K562 (cell line): ENCODE measurements around the gene P2RY8. TPM values are rescaled to one million over a fixed set of nuclear protein-coding genes. Genes with fewer than 3 reads are reported as not detected.
A peak's percentile ranks its signal among the peaks of the same experiment; 100 is the strongest.

Source experiments
- ATF7 ChIP-seq: fragments of 450-650 bp; IDR thresholded peaks from 2 replicates; pipeline ENCODE4 v1.7.1; 2014; ENCODE audit warnings: mild to moderate bottlenecking, moderate library complexity
- CGGBP1 ChIP-seq: fragments of 250-450 bp; sonication (Bioruptor Pico); IDR thresholded peaks from 2 replicates; pipeline ENCODE4 v1.9.0; 2021; ENCODE audit warnings: mild to moderate bottlenecking
- E2F6 ChIP-seq, 2 experiments: IDR thresholded peaks; 2 replicates each; pipeline ENCODE4 v1.6.1; 2011; ENCODE audit warnings: borderline replicate concordance in 1 of 2, control low read depth in 1 of 2, low read depth in 1 of 2, low read length in 1 of 2, mild to moderate bottlenecking in 1 of 2, mixed read lengths in 1 of 2, moderate library complexity in 1 of 2; ENCODE audit not compliant: insufficient read depth in 1 of 2, insufficient read length in 1 of 2, poor library complexity in 1 of 2, severe bottlenecking in 1 of 2; ENCODE audit errors: extremely low read depth in 1 of 2
- GABPA ChIP-seq: fragments of 200-800 bp; sonication (Bioruptor generic); conservative IDR thresholded peaks from 2 replicates; pipeline ENCODE4 v1.6.1; 2016; ENCODE audit warnings: low read depth, missing genetic modification characterization, missing compliant biosample characterization
- GATAD2A ChIP-seq: fragments of 450-650 bp; IDR thresholded peaks from 2 replicates; pipeline ENCODE4 v1.6.1; 2017
- HDAC6 ChIP-seq: IDR thresholded peaks from 2 replicates; pipeline ENCODE4 v1.6.1; 2012; ENCODE audit warnings: low read depth, mild to moderate bottlenecking, control low read depth, inconsistent platforms, low read length, moderate library complexity
- KDM5B ChIP-seq: fragments of 200-600 bp; sonication (generic); IDR thresholded peaks from 2 replicates; pipeline ENCODE4 v1.6.1; 2012; ENCODE audit warnings: low read depth, mild to moderate bottlenecking, moderate library complexity, low read length, control low read depth, inconsistent platforms; ENCODE audit not compliant: insufficient replicate concordance
- MBD2 ChIP-seq: sonication (generic); IDR thresholded peaks from 2 replicates; pipeline ENCODE4 v1.6.1; 2016; ENCODE audit warnings: low read depth, borderline replicate concordance
- PKNOX1 ChIP-seq: fragments of 450-650 bp; IDR thresholded peaks from 2 replicates; pipeline ENCODE4 v1.6.1; 2016
- RFX7 ChIP-seq: fragments of 250-450 bp; sonication (Bioruptor Pico); IDR thresholded peaks from 2 replicates; pipeline ENCODE4 v1.5.1; 2021; ENCODE audit warnings: mild to moderate bottlenecking
- TRIM28 ChIP-seq: fragments of 450-650 bp; IDR thresholded peaks from 2 replicates; pipeline ENCODE4 v1.6.1; 2017
- ZNF384 ChIP-seq: IDR thresholded peaks from 2 replicates; pipeline ENCODE4 v1.6.1; 2012; ENCODE audit warnings: low read depth, low read length, improper control_type of control experiment
- polyA plus RNA-seq, 8 experiments: library from polyadenylated mRNA; depleted of rRNA in 4 of 8; stranded (reverse) in 5 of 8; unstranded in 3 of 8; fragments of >200 nt; fragmentation: Nextera tagmentation in 2 of 8; fragmentation: Illumina TruSeq in 1 of 8; extraction: Ambion mirVana in 2 of 8; extraction: Trizol in 1 of 8; gene quantifications; 2 replicates each; pipeline versions ENCODE4 v1.2.1 to v1.2.3, GENCODE V29; 2011 to 2014; ENCODE audit warnings: inconsistent platforms in 1 of 8, missing spikeins in 1 of 8
- total RNA-seq, 7 experiments: library from RNA; depleted of rRNA in 6 of 7; stranded (reverse); fragments of >200 nt in 6 of 7; fragmentation: Illumina TruSeq in 2 of 7; extraction: Trizol in 2 of 7; gene quantifications; 2 replicates each; pipeline versions ENCODE4 v1.2.1 to v1.2.3, GENCODE V29; 2011 to 2021; ENCODE audit warnings: low replicate concordance in 1 of 7
- TF ChIP-seq, protein P1 (sequence below): fragments of 250-450 bp; sonication (Bioruptor Pico); IDR thresholded peaks from 2 replicates; pipeline ENCODE4 v1.8.0; 2022; ENCODE audit warnings: inconsistent platforms
- TF ChIP-seq, protein P2 (sequence below): IDR thresholded peaks from 2 replicates; pipeline ENCODE4 v1.6.1; 2011; ENCODE audit warnings: borderline replicate concordance, low read depth, mild to moderate bottlenecking, moderate library complexity, low read length; ENCODE audit not compliant: insufficient read depth, poor library complexity, severe bottlenecking
- TF ChIP-seq, protein P3 (sequence below): fragments of 250-450 bp; sonication (Bioruptor Pico); IDR thresholded peaks from 2 replicates; pipeline ENCODE4 v1.5.0; 2021
- TF ChIP-seq, protein P4 (sequence below): fragments of 250-450 bp; sonication (Bioruptor Pico); IDR thresholded peaks from 2 replicates; pipeline ENCODE4 v1.5.0; 2022; ENCODE audit warnings: mild to moderate bottlenecking

Gene P2RY8
- total and polyA plus RNA-seq, 9 of the 15 experiments (the other 6 are each of a cell fraction or from before 2014, with no cell fraction given): 0.04 to 0.69 (median 0.08) TPM; not detected in 3

GRCh38 chrX:1452516-1453394 is 84.2 kb downstream of the P2RY8 start, which contains the start of gene ASMTL (continued):
- TF ChIP-seq, protein P1, sequence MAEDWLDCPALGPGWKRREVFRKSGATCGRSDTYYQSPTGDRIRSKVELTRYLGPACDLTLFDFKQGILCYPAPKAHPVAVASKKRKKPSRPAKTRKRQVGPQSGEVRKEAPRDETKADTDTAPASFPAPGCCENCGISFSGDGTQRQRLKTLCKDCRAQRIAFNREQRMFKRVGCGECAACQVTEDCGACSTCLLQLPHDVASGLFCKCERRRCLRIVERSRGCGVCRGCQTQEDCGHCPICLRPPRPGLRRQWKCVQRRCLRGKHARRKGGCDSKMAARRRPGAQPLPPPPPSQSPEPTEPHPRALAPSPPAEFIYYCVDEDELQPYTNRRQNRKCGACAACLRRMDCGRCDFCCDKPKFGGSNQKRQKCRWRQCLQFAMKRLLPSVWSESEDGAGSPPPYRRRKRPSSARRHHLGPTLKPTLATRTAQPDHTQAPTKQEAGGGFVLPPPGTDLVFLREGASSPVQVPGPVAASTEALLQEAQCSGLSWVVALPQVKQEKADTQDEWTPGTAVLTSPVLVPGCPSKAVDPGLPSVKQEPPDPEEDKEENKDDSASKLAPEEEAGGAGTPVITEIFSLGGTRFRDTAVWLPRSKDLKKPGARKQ: no peak
- TF ChIP-seq HDAC6 (no peak), TRIM28 (no peak), ATF7 (0 out of 2 replicates have a peak, but pooled peaks have one; percentile 47), MBD2 (peak; percentile 61), GATAD2A (no peak), ZNF384 (peak; percentile 91), E2F6 (IDR thresholded peaks at IDR 0.05; ENCODE audit: borderline replicate concordance in 1 of 2, extremely low read depth in 1 of 2, insufficient read depth in 1 of 2, insufficient read length in 1 of 2, low read depth in 1 of 2, low read length in 1 of 2, poor library complexity in 1 of 2, severe bottlenecking in 1 of 2) (peak in 1 of 2 experiments; percentile 27), KDM5B (peak; percentile 84), RFX7 (no peak), PKNOX1 (peak; percentile 77), CGGBP1 (CRISPR knock-in tag) (no peak), GABPA (peak; percentile 77)
- TF ChIP-seq, protein P2, sequence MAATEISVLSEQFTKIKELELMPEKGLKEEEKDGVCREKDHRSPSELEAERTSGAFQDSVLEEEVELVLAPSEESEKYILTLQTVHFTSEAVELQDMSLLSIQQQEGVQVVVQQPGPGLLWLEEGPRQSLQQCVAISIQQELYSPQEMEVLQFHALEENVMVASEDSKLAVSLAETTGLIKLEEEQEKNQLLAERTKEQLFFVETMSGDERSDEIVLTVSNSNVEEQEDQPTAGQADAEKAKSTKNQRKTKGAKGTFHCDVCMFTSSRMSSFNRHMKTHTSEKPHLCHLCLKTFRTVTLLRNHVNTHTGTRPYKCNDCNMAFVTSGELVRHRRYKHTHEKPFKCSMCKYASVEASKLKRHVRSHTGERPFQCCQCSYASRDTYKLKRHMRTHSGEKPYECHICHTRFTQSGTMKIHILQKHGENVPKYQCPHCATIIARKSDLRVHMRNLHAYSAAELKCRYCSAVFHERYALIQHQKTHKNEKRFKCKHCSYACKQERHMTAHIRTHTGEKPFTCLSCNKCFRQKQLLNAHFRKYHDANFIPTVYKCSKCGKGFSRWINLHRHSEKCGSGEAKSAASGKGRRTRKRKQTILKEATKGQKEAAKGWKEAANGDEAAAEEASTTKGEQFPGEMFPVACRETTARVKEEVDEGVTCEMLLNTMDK: no peak
- TF ChIP-seq, protein P3, sequence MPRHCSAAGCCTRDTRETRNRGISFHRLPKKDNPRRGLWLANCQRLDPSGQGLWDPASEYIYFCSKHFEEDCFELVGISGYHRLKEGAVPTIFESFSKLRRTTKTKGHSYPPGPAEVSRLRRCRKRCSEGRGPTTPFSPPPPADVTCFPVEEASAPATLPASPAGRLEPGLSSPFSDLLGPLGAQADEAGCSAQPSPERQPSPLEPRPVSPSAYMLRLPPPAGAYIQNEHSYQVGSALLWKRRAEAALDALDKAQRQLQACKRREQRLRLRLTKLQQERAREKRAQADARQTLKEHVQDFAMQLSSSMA (CRISPR knock-in tag): no peak
- TF ChIP-seq, protein P4, sequence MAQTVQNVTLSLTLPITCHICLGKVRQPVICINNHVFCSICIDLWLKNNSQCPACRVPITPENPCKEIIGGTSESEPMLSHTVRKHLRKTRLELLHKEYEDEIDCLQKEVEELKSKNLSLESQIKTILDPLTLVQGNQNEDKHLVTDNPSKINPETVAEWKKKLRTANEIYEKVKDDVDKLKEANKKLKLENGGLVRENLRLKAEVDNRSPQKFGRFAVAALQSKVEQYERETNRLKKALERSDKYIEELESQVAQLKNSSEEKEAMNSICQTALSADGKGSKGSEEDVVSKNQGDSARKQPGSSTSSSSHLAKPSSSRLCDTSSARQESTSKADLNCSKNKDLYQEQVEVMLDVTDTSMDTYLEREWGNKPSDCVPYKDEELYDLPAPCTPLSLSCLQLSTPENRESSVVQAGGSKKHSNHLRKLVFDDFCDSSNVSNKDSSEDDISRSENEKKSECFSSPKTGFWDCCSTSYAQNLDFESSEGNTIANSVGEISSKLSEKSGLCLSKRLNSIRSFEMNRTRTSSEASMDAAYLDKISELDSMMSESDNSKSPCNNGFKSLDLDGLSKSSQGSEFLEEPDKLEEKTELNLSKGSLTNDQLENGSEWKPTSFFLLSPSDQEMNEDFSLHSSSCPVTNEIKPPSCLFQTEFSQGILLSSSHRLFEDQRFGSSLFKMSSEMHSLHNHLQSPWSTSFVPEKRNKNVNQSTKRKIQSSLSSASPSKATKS (CRISPR knock-in tag): no peak
